Activated T-cell treated with anti-CD3 and anti-CD28 coated beads for 4 hours (primary cell): ENCODE measurements around the gene ADAMTS10.
A peak's percentile ranks its signal among the peaks of the same experiment; 100 is the strongest.
"Not testable (repeated sequence)": the region's sequence is repeated elsewhere in the genome, so short reads cannot be mapped to it uniquely, and the experiment has no call there.

ENCODE experiments used
- DNase-seq: peaks from one replicate; pipeline ENCODE4 v3.0.0-alpha.2; 2020

ADAMTS10 gene

GRCh38 chr19:8622886-8623285 lies 12.4 kb upstream of the ADAMTS10 start:
- not testable (repeated sequence) for DNase-seq

- DNase-seq: no peak
These were observed 8.2 kb upstream of the ADAMTS10 start for GRCh38 chr19:8618751-8619150.

GRCh38 chr19:8617984-8618383 lies 7.5 kb upstream of the ADAMTS10 start:
- DNase-seq: no peak

GRCh38 chr19:8617325-8617724 lies 6.8 kb upstream of the ADAMTS10 start:
- DNase-seq: not testable (repeated sequence)

GRCh38 chr19:8616861-8617260 lies 6.3 kb upstream of the ADAMTS10 start:
- no peak for DNase-seq

GRCh38 chr19:8615813-8616596 lies 5.5 kb upstream of the ADAMTS10 start:
- peak; percentile 45 for DNase-seq

GRCh38 chr19:8615024-8615423 lies 4.5 kb upstream of the ADAMTS10 start:
- DNase-seq: no peak

- DNase-seq: no peak
These were observed 3.9 kb upstream of the ADAMTS10 start for GRCh38 chr19:8614455-8614854.

- no peak for DNase-seq
These were observed 2.3 kb upstream of the ADAMTS10 start for GRCh38 chr19:8612807-8613171.

GRCh38 chr19:8611877-8612806 lies 1.6 kb upstream of the ADAMTS10 start:
- DNase-seq: no peak

- DNase-seq: no peak
These were observed 919 bp upstream of the ADAMTS10 start for GRCh38 chr19:8611391-8611876.

GRCh38 chr19:8610936-8611300 lies 403 bp upstream of the ADAMTS10 start:
- DNase-seq: no peak

- no peak for DNase-seq
These were observed 1.1 kb downstream of the ADAMTS10 start for GRCh38 chr19:8609279-8610040.

- DNase-seq: no peak
These were observed 1.6 kb downstream of the ADAMTS10 start for GRCh38 chr19:8608941-8609278.

GRCh38 chr19:8607386-8607785 lies 3.1 kb downstream of the ADAMTS10 start:
- no peak for DNase-seq

- DNase-seq: no peak
These were observed 5.0 kb downstream of the ADAMTS10 start for GRCh38 chr19:8605514-8605913.

GRCh38 chr19:8601796-8602195 lies 8.7 kb downstream of the ADAMTS10 start:
- no peak for DNase-seq

- DNase-seq: no peak
These were observed 9.7 kb downstream of the ADAMTS10 start for GRCh38 chr19:8600816-8601215.

- no peak for DNase-seq
These were observed 10.5 kb downstream of the ADAMTS10 start for GRCh38 chr19:8600064-8600463.

- no peak for DNase-seq
These were observed 14.3 kb downstream of the ADAMTS10 start for GRCh38 chr19:8596168-8596567.

- DNase-seq: no peak
These were observed 14.9 kb downstream of the ADAMTS10 start for GRCh38 chr19:8595651-8596050.

GRCh38 chr19:8593931-8594330 lies 16.6 kb downstream of the ADAMTS10 start:
- DNase-seq: no peak
